A204.1 (cell line): ENCODE data around the gene PLPP1.
A peak's percentile ranks its signal among the peaks of the same experiment; 100 is the strongest.

Source experiments
- FAIRE-seq: peaks from 2 replicates; lab custom pipeline; 2012; peaks lifted over from hg19 to GRCh38; lab: Jason Lieb, UNC

The PLPP1 gene

DNA sequence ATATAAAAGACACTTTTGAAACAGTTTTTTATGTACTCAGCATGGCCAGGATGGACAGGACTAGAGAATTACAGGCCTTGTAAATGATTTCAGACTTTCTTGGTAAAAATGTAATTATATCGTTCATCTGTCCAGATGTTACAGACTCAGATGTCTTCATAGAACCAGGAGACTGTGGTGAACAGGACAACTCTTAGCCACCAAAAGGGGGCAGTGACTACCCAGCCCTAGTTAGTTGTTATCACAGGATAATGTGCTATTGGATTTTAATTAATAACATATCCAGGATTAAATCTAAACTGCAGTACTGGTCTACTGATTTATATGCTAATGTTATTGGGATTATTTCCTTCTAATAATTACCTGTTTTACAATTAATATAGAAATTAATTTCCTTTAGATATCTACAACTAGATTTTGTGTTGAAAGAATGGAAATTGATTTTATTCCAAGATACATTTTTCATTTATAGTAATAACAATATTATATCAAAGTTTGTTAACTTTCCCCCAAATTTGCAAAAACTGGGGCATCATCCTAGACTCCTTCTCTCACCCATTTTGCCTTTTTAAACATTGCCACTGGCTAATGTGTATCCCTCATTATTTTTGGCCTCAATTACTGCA is 127.6 kb downstream of the PLPP1 start:
- peak; percentile 68 for FAIRE-seq

DNA sequence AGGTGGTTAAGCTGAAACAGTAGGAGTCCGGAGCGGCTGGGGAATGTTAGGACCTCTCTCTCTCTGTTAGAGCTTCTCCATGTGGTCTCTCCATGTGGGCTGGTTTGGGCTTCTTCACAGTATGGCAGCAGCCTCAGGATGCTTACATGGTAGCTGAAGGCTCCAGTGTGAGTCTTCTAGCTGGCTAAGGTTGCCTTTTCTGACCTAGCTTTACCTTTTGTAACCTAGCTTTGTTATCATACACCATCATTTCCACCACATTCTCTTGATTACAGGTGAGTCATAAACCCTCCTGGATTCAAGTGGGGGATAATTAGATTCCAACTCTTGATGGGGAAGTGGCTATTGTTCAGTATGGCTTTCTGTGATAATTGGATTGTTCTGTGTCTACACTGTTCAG is 128.5 kb downstream of the PLPP1 start:
- FAIRE-seq, result no peak

DNA sequence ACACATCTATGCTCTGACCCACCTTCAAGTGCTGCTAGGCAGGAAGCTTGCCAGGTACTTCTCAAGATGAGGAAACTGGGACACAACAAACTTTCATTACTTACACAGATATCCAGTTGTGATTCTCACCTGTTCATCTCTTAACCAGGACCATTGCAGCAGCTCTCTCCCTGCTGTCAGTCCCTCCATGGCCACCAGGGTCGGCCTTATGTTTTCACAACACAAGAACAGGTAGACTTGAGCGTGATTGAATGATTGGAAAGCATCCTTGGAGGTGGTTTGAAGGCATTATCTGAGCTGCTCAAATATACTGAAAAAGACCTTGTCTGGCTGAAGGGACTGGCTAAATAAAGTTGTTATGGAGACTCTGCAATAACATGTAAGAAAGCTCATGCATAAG is 132.6 kb downstream of the PLPP1 start:
- FAIRE-seq, result no peak

DNA sequence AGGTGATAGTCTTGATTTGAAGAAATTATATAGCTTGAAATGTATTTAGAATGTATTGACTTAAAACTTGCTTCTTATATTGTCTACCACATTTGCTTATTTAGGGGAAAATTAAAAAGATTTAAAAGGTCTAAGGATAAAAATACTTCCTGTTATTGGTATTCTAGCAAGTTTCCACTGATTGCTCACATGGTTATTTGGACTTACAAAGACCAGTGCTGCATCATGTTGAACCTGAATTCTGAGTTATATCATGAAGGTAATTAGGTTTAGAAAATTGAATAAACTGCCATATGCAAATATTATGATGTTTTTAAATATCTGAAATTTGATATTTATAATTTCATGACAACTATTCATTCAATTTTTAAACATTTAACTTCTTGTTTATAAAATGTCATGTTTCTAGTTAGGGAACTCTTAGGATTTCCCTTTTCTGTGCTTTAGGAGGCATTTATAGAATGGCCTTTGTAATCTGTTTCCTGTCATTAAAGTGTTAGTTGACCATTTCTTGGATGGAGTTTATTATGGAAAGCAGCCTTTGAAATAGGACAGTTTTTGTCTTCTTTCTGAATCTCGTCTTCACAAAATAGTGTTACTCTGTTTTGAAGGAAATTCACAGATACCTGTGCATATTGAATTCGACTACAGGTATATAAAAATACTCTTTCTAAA is 141.1 kb downstream of the PLPP1 start:
- FAIRE-seq, result no peak

DNA sequence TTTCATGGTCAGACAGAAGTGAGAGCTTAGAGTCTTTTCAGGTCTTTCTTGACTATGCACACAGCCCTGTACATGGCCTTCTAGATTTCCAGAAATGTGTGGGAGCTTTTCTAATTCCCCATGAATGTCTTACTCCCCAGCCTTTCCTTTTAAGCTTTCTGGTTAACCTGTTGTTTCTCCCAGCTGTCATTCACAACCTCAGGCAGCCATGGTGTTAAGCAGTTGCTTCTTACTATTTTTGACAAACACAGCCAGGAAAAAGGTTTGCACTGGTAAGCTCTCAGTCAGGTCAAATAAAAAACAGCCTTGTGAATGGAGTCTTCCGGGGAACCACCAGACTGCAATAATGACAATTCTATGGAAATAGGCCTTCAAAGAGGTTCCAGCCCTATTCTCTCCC is 142.1 kb downstream of the PLPP1 start:
- FAIRE-seq, result no peak

DNA sequence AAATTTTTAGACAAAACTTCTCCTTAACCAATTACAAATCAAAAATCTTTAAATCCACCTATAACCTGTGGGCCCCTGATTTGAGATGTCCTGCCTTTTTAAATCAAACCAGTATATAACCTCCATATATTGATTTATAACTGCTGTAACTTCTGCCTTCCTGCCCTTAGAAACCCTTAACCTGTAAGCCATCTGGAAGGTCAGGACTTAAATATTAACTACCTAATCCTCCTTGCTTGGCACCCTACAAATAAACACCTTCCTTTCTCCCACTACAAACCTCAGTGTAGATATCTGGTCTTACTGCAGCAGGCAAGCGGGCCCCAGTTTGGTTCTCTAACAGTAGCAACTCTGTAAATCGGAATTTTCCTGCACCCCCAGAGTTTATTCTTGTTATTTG is 143.1 kb downstream of the PLPP1 start:
- FAIRE-seq, result no peak

DNA sequence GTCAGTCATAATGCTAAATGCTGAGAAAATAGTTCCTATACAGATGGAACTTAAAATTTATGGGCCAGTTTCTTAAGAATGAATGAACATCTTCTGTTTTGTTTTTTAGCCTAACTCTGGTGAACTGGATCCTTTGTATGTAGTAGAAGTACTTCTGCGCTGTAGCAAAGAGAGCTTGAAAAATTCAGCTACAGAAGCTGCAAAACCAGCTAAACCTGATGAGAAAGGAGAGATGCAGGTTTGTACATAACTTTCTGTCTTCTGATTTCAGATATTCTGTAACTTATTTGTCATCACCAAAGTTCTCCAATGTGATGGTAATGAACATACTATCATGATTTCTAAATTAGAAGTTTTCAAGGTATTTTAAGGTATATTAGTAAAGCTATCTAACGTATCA is 146.9 kb downstream of the PLPP1 start:
- FAIRE-seq, result no peak

DNA sequence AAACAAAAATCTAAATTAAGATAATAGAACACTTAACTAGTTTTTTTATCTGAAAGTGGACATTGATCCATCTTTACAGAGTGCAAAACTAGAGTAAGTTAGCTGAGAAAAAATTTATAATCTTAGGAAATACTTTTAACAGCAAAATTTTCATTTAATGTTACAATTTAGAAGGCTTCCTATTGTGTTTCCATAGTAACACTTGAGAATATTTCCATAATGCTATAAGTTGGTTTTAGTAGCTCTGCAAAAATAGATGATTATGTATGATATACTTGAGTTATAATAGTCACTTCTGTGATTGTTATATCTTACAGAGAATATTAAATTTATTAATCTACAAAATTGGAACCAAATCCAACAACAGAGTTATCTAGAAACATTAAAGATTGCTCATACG is 148.4 kb downstream of the PLPP1 start:
- FAIRE-seq, result peak; percentile 19

DNA sequence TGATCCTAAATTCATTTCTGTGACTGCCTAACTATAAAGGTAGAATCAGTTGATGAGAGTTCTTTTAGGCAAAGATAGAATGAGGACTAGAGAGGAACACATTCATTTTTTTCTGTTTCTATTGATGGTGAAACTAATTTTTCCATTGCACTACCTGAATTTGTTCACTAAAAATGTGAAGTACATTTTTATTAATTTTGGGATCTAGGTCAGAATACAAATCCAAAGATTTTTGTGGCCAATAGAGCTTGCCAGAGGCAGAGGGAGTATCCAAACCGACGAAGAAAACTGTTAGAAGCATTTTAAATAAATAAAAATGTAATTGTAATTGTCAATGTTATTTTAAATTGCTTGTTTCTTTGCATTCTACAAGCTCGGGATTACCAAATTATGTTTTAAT is 148.9 kb downstream of the PLPP1 start:
- FAIRE-seq, result no peak

DNA sequence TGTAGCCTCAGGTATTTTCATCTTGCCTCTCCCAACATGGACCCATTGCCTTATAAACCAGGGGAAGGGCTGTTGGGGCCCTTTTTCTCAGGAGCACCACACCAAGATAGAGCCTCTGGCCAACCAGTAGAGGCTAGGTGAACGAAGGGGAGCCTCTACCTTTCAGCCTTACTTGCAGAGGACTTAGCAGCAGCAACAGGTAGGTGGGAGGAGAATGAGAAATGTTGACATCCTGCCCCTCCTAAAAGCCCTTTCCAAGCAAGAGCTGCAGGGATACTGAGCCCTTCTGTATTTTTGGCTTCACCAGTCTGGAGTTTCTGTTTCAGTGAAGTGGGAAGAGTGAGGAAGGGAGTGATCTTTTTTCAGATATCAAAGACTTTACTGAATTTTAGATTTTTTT is 149.5 kb downstream of the PLPP1 start:
- FAIRE-seq, result no peak

DNA sequence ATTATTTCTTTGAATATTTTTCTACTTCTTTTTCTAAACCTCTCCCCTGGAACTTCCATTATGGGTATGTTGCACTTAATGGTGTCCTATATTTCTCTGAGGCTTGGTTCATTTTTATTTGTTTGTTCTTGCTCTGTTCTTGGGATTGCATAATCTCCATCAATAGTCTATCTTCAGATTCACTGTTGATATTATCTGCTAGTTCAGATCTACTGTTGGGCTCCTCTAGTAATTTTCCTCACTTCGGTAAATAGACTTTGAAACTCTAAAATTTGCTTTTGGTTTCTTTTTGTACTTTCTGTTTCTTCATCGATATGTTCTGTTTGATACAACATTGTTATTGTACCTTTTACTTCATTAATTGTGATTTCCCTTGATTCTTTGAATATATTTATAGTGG is 150.7 kb downstream of the PLPP1 start:
- no peak for FAIRE-seq

DNA sequence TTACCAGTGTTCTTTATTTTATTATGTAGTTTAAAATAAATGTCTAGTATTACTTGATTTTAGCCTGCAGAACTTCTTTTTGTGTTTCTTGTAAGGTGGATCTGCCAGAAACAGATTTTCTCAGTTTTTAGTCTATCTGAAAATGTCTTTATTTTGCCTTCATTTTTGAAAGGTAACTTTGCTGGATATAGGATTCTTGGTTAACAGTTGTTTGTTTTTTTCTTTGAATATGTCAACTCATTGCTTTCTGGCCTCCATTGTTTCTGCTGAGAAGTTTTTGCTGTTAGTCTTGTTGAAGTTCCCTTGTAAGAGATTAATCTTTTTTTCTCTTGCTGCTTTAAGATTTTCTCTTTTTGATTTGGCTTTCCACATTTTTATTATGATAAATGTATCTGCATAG is 151.5 kb downstream of the PLPP1 start:
- FAIRE-seq, result no peak

DNA sequence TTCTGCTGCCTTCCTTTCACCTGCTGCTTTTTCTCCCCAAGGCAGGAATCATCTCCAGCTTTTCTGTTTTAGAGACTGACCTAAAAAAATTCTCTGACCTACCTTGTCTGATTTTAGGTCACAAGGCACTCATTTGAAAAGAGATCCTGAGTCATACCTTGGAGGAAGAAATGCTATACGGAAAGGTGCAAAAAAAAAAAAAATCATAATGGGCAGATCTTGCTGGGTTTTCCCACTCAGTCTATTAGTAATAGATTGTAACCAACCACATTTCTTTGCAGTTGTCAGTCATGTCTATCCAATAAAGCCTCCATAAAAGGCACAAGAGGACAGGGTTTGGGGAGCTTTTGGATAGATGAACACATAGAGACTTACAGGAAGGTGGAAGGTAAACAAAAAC is 157.0 kb downstream of the PLPP1 start:
- FAIRE-seq, result no peak
